Astrocyte of the cerebellum (primary cell): ENCODE data around the gene MAPK7.

Experiments used
- DNase-seq: peaks from one replicate; pipeline ENCODE4 v3.0.0-alpha.2; 2011; ENCODE audit warnings: low read depth
- H3K4me3 ChIP-seq: 2 replicates; pipeline ENCODE4 v1.5.1; 2011; ENCODE audit warnings: mild to moderate bottlenecking, low read depth, low read length, moderate library complexity
- CTCF ChIP-seq: IDR thresholded peaks from 2 replicates; pipeline ENCODE4 v1.5.1; 2012; ENCODE audit warnings: low read length, low read depth, moderate library complexity, mild to moderate bottlenecking; ENCODE audit errors: missing control alignments
- in situ Hi-C: cut with HindIII; loops from 2 replicates; pipeline ENCODE4 v1.10.0; 2017; ENCODE audit warnings: low sequenced_read_pairs

Gene MAPK7

DNA sequence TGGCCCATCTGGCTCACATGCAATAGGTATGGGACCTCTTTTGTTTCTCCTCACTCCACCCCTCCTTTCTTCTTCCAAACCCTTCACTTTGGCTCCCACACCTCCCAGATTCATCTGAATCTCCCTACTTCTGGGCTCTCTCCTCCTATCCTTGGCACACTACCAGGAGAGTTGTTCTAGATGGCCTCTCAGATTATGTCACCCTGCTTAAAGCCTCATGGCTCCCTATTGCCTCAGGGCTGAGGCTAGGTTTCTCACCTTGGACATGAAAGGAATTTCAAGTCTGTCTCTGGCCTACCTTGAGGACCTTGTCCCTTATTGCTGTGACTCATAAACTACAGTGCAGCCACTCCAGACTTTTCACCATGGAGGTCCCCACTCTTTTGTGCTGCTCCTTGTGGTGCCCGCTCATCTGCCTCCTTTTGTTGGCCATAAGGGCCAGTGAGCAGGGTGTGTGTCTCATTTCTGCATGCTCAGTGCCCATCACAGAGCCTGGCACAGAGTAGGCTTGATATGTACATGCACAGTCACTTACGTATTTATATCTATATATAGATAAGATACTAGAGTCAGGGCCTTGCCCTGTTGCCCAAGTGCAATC lies 9.7 kb downstream of the MAPK7 start:
- in situ Hi-C loops: no loop called here
- DNase-seq: peak; percentile 64
- H3K4me3 ChIP-seq: no peak overlapping the region
- no peak for TF ChIP-seq CTCF

GRCh38 chr17:19388791-19389785 lies 10.8 kb downstream of the MAPK7 start:
- no peak for TF ChIP-seq CTCF
- no peak for DNase-seq
- in situ Hi-C loops: no loop called here
- H3K4me3 ChIP-seq: no peak overlapping the region

- H3K4me3 ChIP-seq: no peak overlapping the region
- in situ Hi-C loops: no loop called here
- TF ChIP-seq CTCF: no peak
- no peak for DNase-seq
Observed at GRCh38 chr17:19390951-19391350, 12.7 kb downstream of the MAPK7 start.

GRCh38 chr17:19391432-19391831 lies 13.1 kb downstream of the MAPK7 start:
- in situ Hi-C loops: no loop called here
- DNase-seq: no peak
- H3K4me3 ChIP-seq: no peak overlapping the region
- no peak for TF ChIP-seq CTCF

DNA sequence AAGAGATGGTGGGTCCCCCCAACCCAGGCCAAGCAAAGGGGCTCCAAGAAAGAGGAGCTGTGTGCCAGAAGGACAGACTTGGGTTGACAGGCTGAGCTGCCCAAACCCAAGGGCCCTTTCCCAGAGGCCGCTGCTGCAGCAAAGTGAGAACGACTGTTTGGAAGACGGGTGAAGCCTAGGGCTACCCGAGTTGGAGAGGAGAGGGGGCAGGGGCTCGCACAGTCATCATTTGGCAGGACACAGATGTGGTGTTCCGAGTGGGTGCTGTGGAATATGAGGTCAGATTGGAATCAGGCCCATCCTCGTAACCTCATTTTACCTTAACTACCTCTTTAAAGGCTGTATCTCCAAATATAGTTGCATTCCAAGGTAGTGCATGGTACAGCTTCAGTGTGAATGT lies 14.0 kb downstream of the MAPK7 start:
- TF ChIP-seq CTCF: no peak
- H3K4me3 ChIP-seq: no peak overlapping the region
- no peak for DNase-seq
- in situ Hi-C loops: no loop called here

GRCh38 chr17:19397556-19398041 lies 19.3 kb downstream of the MAPK7 start:
- in situ Hi-C loops: no loop called here
- no peak for DNase-seq
- peak; percentile 20 for TF ChIP-seq CTCF
- no peak overlapping the region for H3K4me3 ChIP-seq
